Retinal pigment epithelial cell (primary cell): ENCODE data around the gene GIPC3.
A peak's percentile ranks its signal among the peaks of the same experiment; 100 is the strongest.

ENCODE experiments used
- DNase-seq: peaks from one replicate; pipeline ENCODE4 v3.0.0-alpha.2; 2010; ENCODE audit warnings: low read depth
- H3K4me3 ChIP-seq: 2 replicates; pipeline ENCODE4 v1.5.1; 2011; ENCODE audit warnings: mild to moderate bottlenecking, low read length, control low read depth, moderate library complexity
- CTCF ChIP-seq: conservative IDR thresholded peaks from 2 replicates; pipeline ENCODE4 v1.5.1; 2011; ENCODE audit warnings: low read depth, low read length, control low read depth, inconsistent platforms

Gene GIPC3

GRCh38 chr19:3603121-3603811 is 18.0 kb downstream of the GIPC3 start:
- no peak for DNase-seq
- H3K4me3 ChIP-seq: no peak overlapping the region
- no peak for TF ChIP-seq CTCF

GRCh38 chr19:3604227-3604986 is 19.1 kb downstream of the GIPC3 start:
- no peak for TF ChIP-seq CTCF
- H3K4me3 ChIP-seq: no peak overlapping the region

GRCh38 chr19:3604987-3605343 is 19.7 kb downstream of the GIPC3 start:
- TF ChIP-seq CTCF: no peak
- DNase-seq: no peak
- no peak overlapping the region for H3K4me3 ChIP-seq

More at GRCh38 chr19:3604227-3604986, 19.1 kb downstream of the GIPC3 start:
- no peak for DNase-seq

GRCh38 chr19:3605361-3605760 is 20.1 kb downstream of the GIPC3 start:
- DNase-seq: no peak
- no peak for TF ChIP-seq CTCF
- H3K4me3 ChIP-seq: no peak overlapping the region

GRCh38 chr19:3605770-3606169 is 20.5 kb downstream of the GIPC3 start:
- no peak for DNase-seq
- no peak for TF ChIP-seq CTCF
- H3K4me3 ChIP-seq: no peak overlapping the region

- peak overlapping the region; percentile 44 for H3K4me3 ChIP-seq
- no peak for DNase-seq
- no peak for TF ChIP-seq CTCF
These were observed 21.0 kb downstream of the GIPC3 start for GRCh38 chr19:3606174-3606689.
